Breast epithelium (tissue), 4 donors: ENCODE results near the gene SLC8A2. TPM values are rescaled to one million over a fixed set of nuclear protein-coding genes. Genes with fewer than 3 reads are reported as not detected.

Experiments
- DNase-seq, 2 donors: peaks; one replicate each; pipeline ENCODE4 v3.0.0-alpha.2; 2019; ENCODE audit warnings: low spot score in 2 of 2
- H3K27ac ChIP-seq, 2 donors: fragments of 200-600 bp; sonication (generic) in 1 of 2; one replicate each; pipeline ENCODE4 v1.5.1; 2016 to 2019; ENCODE audit warnings: mild to moderate bottlenecking in 1 of 2
- H3K27me3 ChIP-seq, 2 donors: fragments of 200-600 bp; sonication (generic) in 1 of 2; one replicate each; pipeline versions ENCODE4 v1.5.1 to v1.6.0; 2017 to 2019; ENCODE audit warnings: control low read depth in 1 of 2, mild to moderate bottlenecking in 1 of 2
- H3K36me3 ChIP-seq: fragments of 200-600 bp; one replicate; pipeline ENCODE4 v1.5.1; 2019
- H3K4me1 ChIP-seq, 2 donors: fragments of 200-600 bp; sonication (generic); one replicate each; pipeline ENCODE4 v1.5.1; 2016 to 2019; ENCODE audit warnings: control low read depth in 1 of 2
- H3K4me3 ChIP-seq, 3 donors: fragments of 200-600 bp; sonication (generic); 1 replicate in 2 of 3; 2 replicates in 1 of 3; pipeline ENCODE4 v1.5.1; 2016 to 2019; ENCODE audit warnings: mild to moderate bottlenecking in 3 of 3, moderate library complexity in 2 of 3
- H3K9me3 ChIP-seq, 2 donors: fragments of 200-600 bp; sonication (generic) in 1 of 2; one replicate each; pipeline ENCODE4 v1.5.1; 2016 to 2019; ENCODE audit warnings: control low read depth in 1 of 2
- CTCF ChIP-seq, 3 donors: fragments of 450-650 bp; IDR thresholded peaks; one replicate each; pipeline ENCODE4 v1.5.1; 2016 to 2017; ENCODE audit warnings: antibody characterized with exemption in 3 of 3, mild to moderate bottlenecking in 3 of 3, moderate library complexity in 3 of 3
- POLR2A ChIP-seq: fragments of 450-650 bp; IDR thresholded peaks from one replicate; pipeline ENCODE4 v1.6.1; 2016; ENCODE audit warnings: antibody characterized with exemption, mild to moderate bottlenecking, moderate library complexity
- POLR2AphosphoS5 ChIP-seq, 3 donors: sonication (generic); formaldehyde crosslinking; IDR thresholded peaks; one replicate each; pipeline ENCODE4 v1.6.1; 2017; ENCODE audit warnings: antibody characterized with exemption in 3 of 3
- intact Hi-C: fragments of 100-400 bp; cut with DNase I; formaldehyde crosslinking; loops from one replicate; pipeline ENCODE4 v1.15.1; 2023; ENCODE audit warnings: low total_unique reads
- total RNA-seq, 3 donors: library from RNA; depleted of rRNA; stranded (reverse); fragments of >200 nt; gene quantifications; one replicate each; pipeline ENCODE4 v1.1.0, GENCODE V29; 2016

SLC8A2 gene
- total RNA-seq, 3 donors from 2014 or later: under 0.01 to 0.29 TPM; not detected in 1

GRCh38 chr19:47417746-47418691 is 53.7 kb downstream of the SLC8A2 start:
- TF ChIP-seq POLR2AphosphoS5 (IDR thresholded peaks at IDR 0.05) (no peak), CTCF (IDR thresholded peaks at IDR 0.05) (no peak), POLR2A (no peak)
- no peak for DNase-seq
- peak overlapping the region in 1 of 2 donors; percentile 25 for H3K27ac ChIP-seq
- H3K9me3 ChIP-seq: no peaks in the 10 kb centered on the region
- H3K4me1 ChIP-seq: no peaks in the 10 kb centered on the region
- H3K4me3 ChIP-seq: peak overlapping the region; percentile 63 to 86 (median 65)
- no peaks in the 10 kb centered on the region for H3K36me3 ChIP-seq
- intact Hi-C loops: no loop called here
- peaks cover 6 to 39% of the 10 kb centered on the region in 2 donors for H3K27me3 ChIP-seq

GRCh38 chr19:47417107-47417745 is 54.5 kb downstream of the SLC8A2 start:
- H3K36me3 ChIP-seq: no peaks in the 10 kb centered on the region
- no peaks in the 10 kb centered on the region for H3K4me1 ChIP-seq
- TF ChIP-seq POLR2A (no peak), CTCF (IDR thresholded peaks at IDR 0.05) (no peak), POLR2AphosphoS5 (IDR thresholded peaks at IDR 0.05) (no peak)
- H3K4me3 ChIP-seq: peak overlapping the region in 1 of 3 donors; percentile 86
- intact Hi-C loops: no loop called here
- H3K27ac ChIP-seq: no peak overlapping the region
- peaks cover 6 to 31% of the 10 kb centered on the region in 2 donors for H3K27me3 ChIP-seq
- no peak for DNase-seq
- no peaks in the 10 kb centered on the region for H3K9me3 ChIP-seq

GRCh38 chr19:47416643-47416985 is 55.1 kb downstream of the SLC8A2 start:
- Histone ChIP-seq H3K4me3 (no peak overlapping the region), H3K27ac (no peak overlapping the region), H3K9me3 (no peaks in the 10 kb centered on the region), H3K36me3 (no peaks in the 10 kb centered on the region), H3K27me3 (peaks cover 6 to 25% of the 10 kb centered on the region in 2 donors), H3K4me1 (no peaks in the 10 kb centered on the region)
- DNase-seq: no peak
- intact Hi-C loops: no loop called here
- TF ChIP-seq CTCF (IDR thresholded peaks at IDR 0.05) (no peak), POLR2AphosphoS5 (IDR thresholded peaks at IDR 0.05) (no peak), POLR2A (no peak)

GRCh38 chr19:47415953-47416642 is 55.6 kb downstream of the SLC8A2 start:
- intact Hi-C loops: no loop called here
- H3K27ac ChIP-seq: no peak overlapping the region
- no peak for DNase-seq
- TF ChIP-seq CTCF (IDR thresholded peaks at IDR 0.05) (no peak), POLR2AphosphoS5 (IDR thresholded peaks at IDR 0.05) (no peak), POLR2A (no peak)
- H3K27me3 ChIP-seq: peaks cover 3 to 19% of the 10 kb centered on the region in 2 donors
- no peaks in the 10 kb centered on the region for H3K4me1 ChIP-seq
- no peak overlapping the region for H3K4me3 ChIP-seq
- H3K9me3 ChIP-seq: no peaks in the 10 kb centered on the region
- no peaks in the 10 kb centered on the region for H3K36me3 ChIP-seq
